ENCODE results near the gene MLEC.

Gene MLEC

GRCh38 chr12:120686690-120687577 lies at the start of gene MLEC:
TSS of gene MLEC (plus strand) at chr12:120687149. CDS start at chr12:120687297, 148 bp downstream.
- H3K79me2 ChIP-seq (ENCODE audit: control insufficient read depth, low read length) = peaks cover 50% of the 10 kb centered on the region
- no peaks in the 10 kb centered on the region for H3K27me3 ChIP-seq (ENCODE audit: control insufficient read depth, low read length)
- H3K4me1 ChIP-seq (ENCODE audit: control insufficient read depth, low read length) = peaks cover 38% of the 10 kb centered on the region
- H3K9me2 ChIP-seq (replicated peaks; ENCODE audit: control insufficient read depth, low read length) = no peaks in the 10 kb centered on the region
- no peaks in the 10 kb centered on the region for H3K9me3 ChIP-seq (ENCODE audit: control insufficient read depth, insufficient read depth, low read length)
- peak within 1 kb of the TSS; percentile 93 for H3K27ac ChIP-seq (ENCODE audit: low read depth, low read length)
- peaks cover 16% of the 10 kb centered on the region for H4K20me1 ChIP-seq (ENCODE audit: control insufficient read depth, insufficient read depth, low read depth, low read length)
- H3F3A ChIP-seq (ENCODE audit: control insufficient read depth, insufficient read depth) = peaks cover 22% of the 10 kb centered on the region
- TF ChIP-seq CTCF (IDR thresholded peaks at IDR 0.05; ENCODE audit: low read depth, low read length, poor library complexity, severe bottlenecking) (peak; percentile 24), EZH2phosphoT487 (IDR thresholded peaks at IDR 0.05; ENCODE audit: borderline replicate concordance, low read length) (no peak)
- peak within 1 kb of the TSS; percentile 84 for H3K4me3 ChIP-seq (ENCODE audit: low read length)
- peaks cover 38% of the 10 kb centered on the region for H3K36me3 ChIP-seq (ENCODE audit: control insufficient read depth, low read length)
- H3K4me2 ChIP-seq (ENCODE audit: low read length) = peak within 1 kb of the TSS; percentile 94

GRCh38 chr12:120639771-120640721 lies 46.9 kb upstream of the MLEC start, which contains the start of gene CABP1:
TSS of gene CABP1 (plus strand) at chr12:120640626. CDS start at chr12:120640686, 60 bp downstream.
- H3K36me3 ChIP-seq (ENCODE audit: control insufficient read depth, low read length) = no peaks in the 10 kb centered on the region
- no peaks in the 10 kb centered on the region for H4K20me1 ChIP-seq (ENCODE audit: control insufficient read depth, insufficient read depth, low read depth, low read length)
- peak; percentile 50 for TF ChIP-seq CTCF (IDR thresholded peaks at IDR 0.05; ENCODE audit: low read depth, low read length, poor library complexity, severe bottlenecking)
- no peak for TF ChIP-seq EZH2phosphoT487 (IDR thresholded peaks at IDR 0.05; ENCODE audit: borderline replicate concordance, low read length)
- H3K79me2 ChIP-seq (ENCODE audit: control insufficient read depth, low read length) = no peaks in the 10 kb centered on the region
- no peak within 1 kb of the TSS for H3K27ac ChIP-seq (ENCODE audit: low read depth, low read length)
- H3K9me2 ChIP-seq (replicated peaks; ENCODE audit: control insufficient read depth, low read length) = no peaks in the 10 kb centered on the region
- peak within 1 kb of the TSS; percentile 94 for H3K4me2 ChIP-seq (ENCODE audit: low read length)
- H3F3A ChIP-seq (ENCODE audit: control insufficient read depth, insufficient read depth) = no peaks in the 10 kb centered on the region
- H3K27me3 ChIP-seq (ENCODE audit: control insufficient read depth, low read length) = peaks cover 41% of the 10 kb centered on the region
- peaks cover 14% of the 10 kb centered on the region for H3K4me1 ChIP-seq (ENCODE audit: control insufficient read depth, low read length)
- H3K9me3 ChIP-seq (ENCODE audit: control insufficient read depth, insufficient read depth, low read length) = no peaks in the 10 kb centered on the region
- H3K4me3 ChIP-seq (ENCODE audit: low read length) = peak within 1 kb of the TSS; percentile 75

- Histone ChIP-seq H3K4me2 (ENCODE audit: low read length) (peak overlapping the region; percentile 94), H3K4me3 (ENCODE audit: low read length) (peak overlapping the region; percentile 75)
- TF ChIP-seq CTCF (IDR thresholded peaks at IDR 0.05; ENCODE audit: low read depth, low read length, poor library complexity, severe bottlenecking) (no peak), EZH2phosphoT487 (IDR thresholded peaks at IDR 0.05; ENCODE audit: borderline replicate concordance, low read length) (no peak)
These were observed 45.8 kb upstream of the MLEC start for GRCh38 chr12:120640861-120641833.

More at GRCh38 chr12:120640861-120641833, 45.8 kb upstream of the MLEC start:
- Histone ChIP-seq H3K9me3 (ENCODE audit: control insufficient read depth, insufficient read depth, low read length) (no peaks in the 10 kb centered on the region), H3K79me2 (ENCODE audit: control insufficient read depth, low read length) (no peaks in the 10 kb centered on the region), H3K27me3 (ENCODE audit: control insufficient read depth, low read length) (peaks cover 48% of the 10 kb centered on the region), H4K20me1 (ENCODE audit: control insufficient read depth, insufficient read depth, low read depth, low read length) (no peaks in the 10 kb centered on the region), H3K4me1 (ENCODE audit: control insufficient read depth, low read length) (peaks cover 14% of the 10 kb centered on the region), H3K36me3 (ENCODE audit: control insufficient read depth, low read length) (no peaks in the 10 kb centered on the region), H3K9me2 (replicated peaks; ENCODE audit: control insufficient read depth, low read length) (no peaks in the 10 kb centered on the region), H3F3A (ENCODE audit: control insufficient read depth, insufficient read depth) (no peaks in the 10 kb centered on the region), H3K27ac (ENCODE audit: low read depth, low read length) (no peak overlapping the region)
